SK-N-MC (cell line): ENCODE measurements around the gene ACER2.

Experiments used
- DNase-seq: peaks from one replicate; pipeline ENCODE4 v3.0.0-alpha.2; 2011; ENCODE audit warnings: low read depth, low spot score
- H3K27ac ChIP-seq: fragments of 200-600 bp; sonication (generic); 2 replicates; pipeline ENCODE4 v1.5.1; 2016; ENCODE audit warnings: mixed run types
- H3K36me3 ChIP-seq: fragments of 200-600 bp; sonication (generic); 2 replicates; pipeline ENCODE4 v1.6.1; 2017; ENCODE audit warnings: antibody characterized with exemption, low read length, mixed read lengths; ENCODE audit not compliant: insufficient read depth
- H3K4me3 ChIP-seq: fragments of 200-600 bp; sonication (generic); 2 replicates; pipeline ENCODE4 v1.5.1; 2016
- H3K9ac ChIP-seq: fragments of 200-600 bp; sonication (generic); 2 replicates; pipeline ENCODE4 v1.8.0; 2017; ENCODE audit warnings: mixed run types, mixed read lengths; ENCODE audit not compliant: insufficient read length
- H3K9me3 ChIP-seq: fragments of 200-600 bp; sonication (generic); 2 replicates; pipeline ENCODE4 v1.6.1; 2017; ENCODE audit warnings: low read depth, mild to moderate bottlenecking, antibody characterized with exemption, low read length, moderate library complexity, mixed read lengths
- EZH2 ChIP-seq: fragments of 200-600 bp; sonication (generic); IDR thresholded peaks from one replicate; pipeline ENCODE4 v1.6.1; 2017; ENCODE audit warnings: antibody characterized with exemption
- FOXP2 ChIP-seq: optimal IDR thresholded peaks from 2 replicates; pipeline ENCODE3; 2011; ENCODE audit warnings: mild to moderate bottlenecking, moderate library complexity; ENCODE audit not compliant: insufficient read depth; ENCODE audit errors: extremely low read length, control extremely low read depth
- POLR2AphosphoS5 ChIP-seq: IDR thresholded peaks from 2 replicates; pipeline ENCODE4 v1.6.1; 2012; ENCODE audit warnings: mild to moderate bottlenecking, low read depth, low read length, borderline replicate concordance

The ACER2 gene

GRCh38 chr9:19460243-19460642, 51.4 kb downstream of the ACER2 start:
- no peak for DNase-seq
- H3K9ac ChIP-seq, result no peak overlapping the region
- TF ChIP-seq EZH2 (no peak), FOXP2 (no peak), POLR2AphosphoS5 (no peak)
- no peak overlapping the region for H3K27ac ChIP-seq
- no peaks in the 10 kb centered on the region for H3K9me3 ChIP-seq
- H3K36me3 ChIP-seq, result no peaks in the 10 kb centered on the region
- H3K4me3 ChIP-seq, result no peak overlapping the region

- no peak overlapping the region for H3K4me3 ChIP-seq
- no peak overlapping the region for H3K9ac ChIP-seq
These were observed 52.3 kb downstream of the ACER2 start for GRCh38 chr9:19461135-19461534.

GRCh38 chr9:19464061-19464763, 55.4 kb downstream of the ACER2 start:
- H3K9me3 ChIP-seq, result no peaks in the 10 kb centered on the region
- H3K9ac ChIP-seq, result no peak overlapping the region
- no peaks in the 10 kb centered on the region for H3K36me3 ChIP-seq
- H3K4me3 ChIP-seq, result no peak overlapping the region
- H3K27ac ChIP-seq, result no peak overlapping the region
- no peak for DNase-seq
- TF ChIP-seq EZH2 (no peak), FOXP2 (no peak), POLR2AphosphoS5 (no peak)

More at GRCh38 chr9:19461135-19461534, 52.3 kb downstream of the ACER2 start:
- no peak for DNase-seq
- TF ChIP-seq EZH2 (no peak), FOXP2 (no peak), POLR2AphosphoS5 (no peak)
- H3K27ac ChIP-seq, result no peak overlapping the region
- no peaks in the 10 kb centered on the region for H3K36me3 ChIP-seq
- no peaks in the 10 kb centered on the region for H3K9me3 ChIP-seq

- DNase-seq, result no peak
- Histone ChIP-seq H3K9me3 (no peaks in the 10 kb centered on the region), H3K9ac (no peak overlapping the region), H3K36me3 (no peaks in the 10 kb centered on the region), H3K4me3 (no peak overlapping the region), H3K27ac (no peak overlapping the region)
- TF ChIP-seq FOXP2, result no peak
- no peak for TF ChIP-seq EZH2
- TF ChIP-seq POLR2AphosphoS5, result no peak
These were observed 56.2 kb downstream of the ACER2 start for GRCh38 chr9:19464764-19465585.

- no peak for DNase-seq
- Histone ChIP-seq H3K27ac (no peak overlapping the region), H3K4me3 (no peak overlapping the region), H3K9me3 (no peaks in the 10 kb centered on the region), H3K9ac (no peak overlapping the region), H3K36me3 (no peaks in the 10 kb centered on the region)
- TF ChIP-seq FOXP2, result no peak
- no peak for TF ChIP-seq POLR2AphosphoS5
- no peak for TF ChIP-seq EZH2
These were observed 56.9 kb downstream of the ACER2 start for GRCh38 chr9:19465586-19466279.

DNA sequence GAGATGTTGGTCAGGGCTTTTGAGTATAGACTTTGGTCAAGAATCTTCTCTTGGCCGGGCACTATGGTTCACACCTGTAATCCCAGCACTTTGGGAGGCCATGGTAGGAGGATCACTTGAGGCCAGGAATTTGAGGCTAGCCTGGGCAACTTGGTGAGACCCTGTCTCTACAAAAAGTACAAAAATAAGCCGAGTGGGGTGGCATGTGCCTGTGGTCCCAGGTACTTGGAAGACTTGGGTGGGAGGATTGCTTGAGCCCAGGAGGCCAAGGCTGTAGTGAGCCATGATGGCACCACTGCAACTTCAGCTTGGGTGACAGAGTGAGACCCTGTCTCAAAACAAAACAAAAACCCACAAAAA, 57.5 kb downstream of the ACER2 start:
- H3K9ac ChIP-seq, result no peak overlapping the region
- H3K9me3 ChIP-seq, result no peaks in the 10 kb centered on the region
- no peak for DNase-seq
- no peak overlapping the region for H3K27ac ChIP-seq
- no peak overlapping the region for H3K4me3 ChIP-seq
- TF ChIP-seq POLR2AphosphoS5 (no peak), EZH2 (no peak), FOXP2 (no peak)
- no peaks in the 10 kb centered on the region for H3K36me3 ChIP-seq

DNA sequence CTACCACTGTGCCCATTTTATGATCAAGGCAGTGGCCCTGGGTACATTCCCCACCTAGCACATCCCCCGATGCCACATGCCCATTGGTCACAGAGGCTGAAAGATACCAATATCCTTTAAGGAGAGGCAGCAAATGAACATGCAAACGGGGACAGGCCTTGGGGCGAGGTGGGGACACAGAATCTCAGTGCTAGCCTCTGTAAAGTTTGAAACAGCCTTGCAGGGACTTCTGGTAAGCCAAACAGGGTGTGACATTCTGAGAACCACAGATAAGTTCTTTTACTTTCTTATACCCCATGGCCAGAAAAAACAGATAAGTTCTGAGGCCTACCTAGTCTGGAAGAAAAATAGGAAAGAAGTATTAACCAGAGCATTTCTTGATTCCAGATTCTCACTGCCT, 60.5 kb downstream of the ACER2 start:
- no peak overlapping the region for H3K4me3 ChIP-seq
- no peak overlapping the region for H3K9ac ChIP-seq
- no peaks in the 10 kb centered on the region for H3K36me3 ChIP-seq
- no peak overlapping the region for H3K27ac ChIP-seq
- TF ChIP-seq FOXP2 (no peak), EZH2 (no peak), POLR2AphosphoS5 (no peak)
- DNase-seq, result no peak
- no peaks in the 10 kb centered on the region for H3K9me3 ChIP-seq

- Histone ChIP-seq H3K36me3 (no peaks in the 10 kb centered on the region), H3K9ac (no peak overlapping the region), H3K9me3 (no peaks in the 10 kb centered on the region), H3K27ac (no peak overlapping the region), H3K4me3 (no peak overlapping the region)
- DNase-seq, result no peak
- no peak for TF ChIP-seq POLR2AphosphoS5
- TF ChIP-seq FOXP2, result no peak
- no peak for TF ChIP-seq EZH2
These were observed 61.8 kb downstream of the ACER2 start for GRCh38 chr9:19470567-19470966.
